Left ventricle myocardium inferior (tissue), 1 donor: Measurements from ENCODE around the gene KANK3. TPM values are rescaled to one million over a fixed set of nuclear protein-coding genes. Genes with fewer than 3 reads are reported as not detected.

Experiments used
- DNase-seq: peaks from one replicate; pipeline ENCODE4 v3.0.0-alpha.2; 2020
- H3K27ac ChIP-seq: fragments of 200-600 bp; replicated peaks from 2 replicates; pipeline ENCODE4 v1.8.0; 2021
- H3K27me3 ChIP-seq: fragments of 200-600 bp; 2 replicates; pipeline ENCODE4 v1.8.0; 2021; ENCODE audit warnings: low read depth
- H3K36me3 ChIP-seq: fragments of 200-600 bp; 2 replicates; pipeline ENCODE4 v1.8.0; 2021
- H3K4me1 ChIP-seq: fragments of 200-600 bp; 2 replicates; pipeline ENCODE4 v1.8.0; 2021
- H3K4me3 ChIP-seq: fragments of 200-600 bp; 2 replicates; pipeline ENCODE4 v1.8.0; 2021; ENCODE audit warnings: mild to moderate bottlenecking, moderate library complexity
- H3K9me3 ChIP-seq: fragments of 200-600 bp; replicated peaks from 2 replicates; pipeline ENCODE4 v1.8.0; 2021
- intact Hi-C: fragments of 100-400 bp; cut with micrococcal nuclease; formaldehyde crosslinking; loops from one replicate; pipeline ENCODE4 v1.11.0; 2022
- long read RNA-seq: library from polyadenylated mRNA; unstranded; transcript quantifications from one replicate; pipeline ENCODE4 v2.0.0, GENCODE V29; 2021
- total RNA-seq: library from RNA; stranded (reverse); fragmentation: NEBNext Ultra II Directional; extraction: Animal tissue kit (Norgen Biotek cat#: 25700); gene quantifications from one replicate; pipeline ENCODE4 v1.2.1, GENCODE V29; 2021
- TF ChIP-seq, protein P1 (sequence below): fragments of 200-600 bp; IDR thresholded peaks from 2 replicates; pipeline ENCODE4 v1.8.0; 2021; ENCODE audit warnings: antibody characterized with exemption, mild to moderate bottlenecking, borderline replicate concordance
- donor health status: DM: no; HTN: yes; CAD: no; lungs with severe emphysema.

KANK3 gene
- 19.9 TPM for total RNA-seq
- long read RNA-seq, transcript KANK3-201 (11 exons, 2,787 nt) = major isoform, 170 of 271 reads
- long read RNA-seq, partial matches to known transcripts = 51 of 271 reads
- long read RNA-seq, other reads (novel, unspliced or antisense) = 46 of 271 reads

GRCh38 chr19:8342684-8343482 is at the start of gene KANK3:
TSS of gene KANK3 (minus strand) at chr19:8343262. CDS start at chr19:8337828, 5,434 bp downstream.
- Histone ChIP-seq H3K4me3 (peak within 1 kb of the TSS; percentile 77), H3K36me3 (no peaks in the 10 kb centered on the region), H3K9me3 (no peaks in the 10 kb centered on the region), H3K27ac (peak within 1 kb of the TSS; percentile 96), H3K4me1 (peaks cover 58% of the 10 kb centered on the region), H3K27me3 (peaks cover 2% of the 10 kb centered on the region)
- intact Hi-C loops = no loop called here
- peak; percentile 98 for DNase-seq
- TF ChIP-seq, protein P1, sequence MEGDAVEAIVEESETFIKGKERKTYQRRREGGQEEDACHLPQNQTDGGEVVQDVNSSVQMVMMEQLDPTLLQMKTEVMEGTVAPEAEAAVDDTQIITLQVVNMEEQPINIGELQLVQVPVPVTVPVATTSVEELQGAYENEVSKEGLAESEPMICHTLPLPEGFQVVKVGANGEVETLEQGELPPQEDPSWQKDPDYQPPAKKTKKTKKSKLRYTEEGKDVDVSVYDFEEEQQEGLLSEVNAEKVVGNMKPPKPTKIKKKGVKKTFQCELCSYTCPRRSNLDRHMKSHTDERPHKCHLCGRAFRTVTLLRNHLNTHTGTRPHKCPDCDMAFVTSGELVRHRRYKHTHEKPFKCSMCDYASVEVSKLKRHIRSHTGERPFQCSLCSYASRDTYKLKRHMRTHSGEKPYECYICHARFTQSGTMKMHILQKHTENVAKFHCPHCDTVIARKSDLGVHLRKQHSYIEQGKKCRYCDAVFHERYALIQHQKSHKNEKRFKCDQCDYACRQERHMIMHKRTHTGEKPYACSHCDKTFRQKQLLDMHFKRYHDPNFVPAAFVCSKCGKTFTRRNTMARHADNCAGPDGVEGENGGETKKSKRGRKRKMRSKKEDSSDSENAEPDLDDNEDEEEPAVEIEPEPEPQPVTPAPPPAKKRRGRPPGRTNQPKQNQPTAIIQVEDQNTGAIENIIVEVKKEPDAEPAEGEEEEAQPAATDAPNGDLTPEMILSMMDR = peak; percentile 22

- H3K36me3 ChIP-seq = peaks cover under 1% of the 10 kb centered on the region
- intact Hi-C loops = no loop called here
- TF ChIP-seq, protein P1 = no peak
- H3K27ac ChIP-seq = peak overlapping the region; percentile 100
- H3K4me1 ChIP-seq = peaks cover 78% of the 10 kb centered on the region
- DNase-seq = peak; percentile 51
- H3K9me3 ChIP-seq = no peaks in the 10 kb centered on the region
- H3K4me3 ChIP-seq = peak overlapping the region; percentile 96
- no peaks in the 10 kb centered on the region for H3K27me3 ChIP-seq
Measured at GRCh38 chr19:8392017-8392591, 49.0 kb upstream of the KANK3 start.

GRCh38 chr19:8391198-8392016 is 48.3 kb upstream of the KANK3 start:
- Histone ChIP-seq H3K27ac (peak overlapping the region; percentile 100), H3K4me3 (peak overlapping the region; percentile 96), H3K9me3 (peaks cover 3% of the 10 kb centered on the region), H3K36me3 (peaks cover 7% of the 10 kb centered on the region), H3K27me3 (no peaks in the 10 kb centered on the region), H3K4me1 (peaks cover 71% of the 10 kb centered on the region)
- DNase-seq = no peak
- intact Hi-C loops = no loop called here
- TF ChIP-seq, protein P1 = no peak

GRCh38 chr19:8390617-8390981 is 47.5 kb upstream of the KANK3 start:
- TF ChIP-seq, protein P1 = no peak
- Histone ChIP-seq H3K27ac (peak overlapping the region; percentile 100), H3K4me1 (peaks cover 63% of the 10 kb centered on the region), H3K27me3 (no peaks in the 10 kb centered on the region), H3K36me3 (peaks cover 9% of the 10 kb centered on the region), H3K4me3 (peak overlapping the region; percentile 96), H3K9me3 (peaks cover 3% of the 10 kb centered on the region)
- intact Hi-C loops = no loop called here
- peak; percentile 96 for DNase-seq

- H3K9me3 ChIP-seq = peaks cover 3% of the 10 kb centered on the region
- peaks cover 9% of the 10 kb centered on the region for H3K36me3 ChIP-seq
- peaks cover 57% of the 10 kb centered on the region for H3K4me1 ChIP-seq
- peak; percentile 100 for DNase-seq
- TF ChIP-seq, protein P1 = no peak
- intact Hi-C loops = no loop called here
- H3K27ac ChIP-seq = peak within 1 kb of the TSS; percentile 100
- no peaks in the 10 kb centered on the region for H3K27me3 ChIP-seq
- peak within 1 kb of the TSS; percentile 96 for H3K4me3 ChIP-seq
Measured at GRCh38 chr19:8389891-8390616, 47.0 kb upstream of the KANK3 start, which contains the start of gene RAB11B. TSS of gene RAB11B (plus strand) at chr19:8390360. CDS start at chr19:8390417, 57 bp downstream.
